GM12874 (cell line): ENCODE data around the gene BRWD1.

Source experiments
- CTCF ChIP-seq: IDR thresholded peaks from 2 replicates; pipeline ENCODE4 v1.5.1; 2011; ENCODE audit warnings: low read depth, mild to moderate bottlenecking, control low read depth, low read length, moderate library complexity; ENCODE audit not compliant: insufficient read depth

The BRWD1 gene

GRCh38 chr21:39313571-39314142 lies at the start of gene BRWD1:
TSS of gene BRWD1 (minus strand) at chr21:39313632. CDS start at chr21:39313491, 141 bp downstream.
- peak; percentile 36 for TF ChIP-seq CTCF

GRCh38 chr21:39362733-39363132 lies 49.3 kb upstream of the BRWD1 start:
- TF ChIP-seq CTCF: no peak

- no peak for TF ChIP-seq CTCF
Measured at GRCh38 chr21:39359382-39359781, 46.0 kb upstream of the BRWD1 start.

GRCh38 chr21:39353295-39353694 lies 39.9 kb upstream of the BRWD1 start:
- TF ChIP-seq CTCF: no peak

GRCh38 chr21:39350094-39351005 lies 36.9 kb upstream of the BRWD1 start:
- no peak for TF ChIP-seq CTCF

- no peak for TF ChIP-seq CTCF
Measured at GRCh38 chr21:39349211-39350093, 36.0 kb upstream of the BRWD1 start.
